Panc1 (cell line): ENCODE results near the gene EAPP.

ENCODE experiments used
- POLR2AphosphoS5 ChIP-seq: IDR thresholded peaks from 2 replicates; pipeline ENCODE4 v1.6.1; 2012; ENCODE audit warnings: mild to moderate bottlenecking, low read depth, low read length, moderate library complexity
- SIN3A ChIP-seq: IDR thresholded peaks from 2 replicates; pipeline ENCODE4 v1.6.1; 2012; ENCODE audit warnings: low read depth, mild to moderate bottlenecking, low read length, moderate library complexity, borderline replicate concordance; ENCODE audit not compliant: insufficient read depth
- TCF7L2 ChIP-seq: IDR thresholded peaks from 2 replicates; pipeline ENCODE4 v1.6.1; 2011; ENCODE audit warnings: mild to moderate bottlenecking, low read depth, low read length, inconsistent platforms
- TF ChIP-seq, protein P1 (sequence below): fragments of 450-650 bp; IDR thresholded peaks from 2 replicates; pipeline ENCODE4 v1.5.1; 2017; ENCODE audit warnings: mild to moderate bottlenecking
- TF ChIP-seq, protein P2 (sequence below), 2 experiments: IDR thresholded peaks; 2 replicates each; pipeline ENCODE4 v1.6.1; 2011 to 2012; ENCODE audit warnings: low read depth in 2 of 2, control low read depth in 1 of 2, low read length in 1 of 2, mild to moderate bottlenecking in 1 of 2, moderate library complexity in 1 of 2; ENCODE audit not compliant: insufficient read depth in 1 of 2

DNA sequence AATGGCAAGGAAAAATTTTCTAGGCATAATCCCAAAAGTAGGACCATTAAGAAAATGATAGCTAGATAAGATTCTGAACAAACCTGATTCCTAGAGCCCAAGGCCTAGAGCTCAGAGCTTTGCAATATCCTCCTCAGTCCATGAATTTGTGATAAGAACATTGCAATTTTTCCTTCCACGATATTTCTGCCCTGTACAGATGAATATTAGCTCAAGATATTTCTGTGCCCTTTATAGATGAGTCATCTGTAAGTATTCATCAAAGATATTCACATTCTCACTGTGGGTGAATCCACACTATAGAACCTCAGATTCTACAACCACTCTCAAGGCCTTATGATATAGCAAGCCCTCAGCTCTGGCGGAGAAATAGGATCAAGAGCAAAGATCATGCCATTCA is 37.5 kb downstream of the EAPP start:
- TF ChIP-seq, protein P1, sequence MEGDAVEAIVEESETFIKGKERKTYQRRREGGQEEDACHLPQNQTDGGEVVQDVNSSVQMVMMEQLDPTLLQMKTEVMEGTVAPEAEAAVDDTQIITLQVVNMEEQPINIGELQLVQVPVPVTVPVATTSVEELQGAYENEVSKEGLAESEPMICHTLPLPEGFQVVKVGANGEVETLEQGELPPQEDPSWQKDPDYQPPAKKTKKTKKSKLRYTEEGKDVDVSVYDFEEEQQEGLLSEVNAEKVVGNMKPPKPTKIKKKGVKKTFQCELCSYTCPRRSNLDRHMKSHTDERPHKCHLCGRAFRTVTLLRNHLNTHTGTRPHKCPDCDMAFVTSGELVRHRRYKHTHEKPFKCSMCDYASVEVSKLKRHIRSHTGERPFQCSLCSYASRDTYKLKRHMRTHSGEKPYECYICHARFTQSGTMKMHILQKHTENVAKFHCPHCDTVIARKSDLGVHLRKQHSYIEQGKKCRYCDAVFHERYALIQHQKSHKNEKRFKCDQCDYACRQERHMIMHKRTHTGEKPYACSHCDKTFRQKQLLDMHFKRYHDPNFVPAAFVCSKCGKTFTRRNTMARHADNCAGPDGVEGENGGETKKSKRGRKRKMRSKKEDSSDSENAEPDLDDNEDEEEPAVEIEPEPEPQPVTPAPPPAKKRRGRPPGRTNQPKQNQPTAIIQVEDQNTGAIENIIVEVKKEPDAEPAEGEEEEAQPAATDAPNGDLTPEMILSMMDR: no peak
- no peak for TF ChIP-seq SIN3A
- no peak for TF ChIP-seq POLR2AphosphoS5
- TF ChIP-seq, protein P2, sequence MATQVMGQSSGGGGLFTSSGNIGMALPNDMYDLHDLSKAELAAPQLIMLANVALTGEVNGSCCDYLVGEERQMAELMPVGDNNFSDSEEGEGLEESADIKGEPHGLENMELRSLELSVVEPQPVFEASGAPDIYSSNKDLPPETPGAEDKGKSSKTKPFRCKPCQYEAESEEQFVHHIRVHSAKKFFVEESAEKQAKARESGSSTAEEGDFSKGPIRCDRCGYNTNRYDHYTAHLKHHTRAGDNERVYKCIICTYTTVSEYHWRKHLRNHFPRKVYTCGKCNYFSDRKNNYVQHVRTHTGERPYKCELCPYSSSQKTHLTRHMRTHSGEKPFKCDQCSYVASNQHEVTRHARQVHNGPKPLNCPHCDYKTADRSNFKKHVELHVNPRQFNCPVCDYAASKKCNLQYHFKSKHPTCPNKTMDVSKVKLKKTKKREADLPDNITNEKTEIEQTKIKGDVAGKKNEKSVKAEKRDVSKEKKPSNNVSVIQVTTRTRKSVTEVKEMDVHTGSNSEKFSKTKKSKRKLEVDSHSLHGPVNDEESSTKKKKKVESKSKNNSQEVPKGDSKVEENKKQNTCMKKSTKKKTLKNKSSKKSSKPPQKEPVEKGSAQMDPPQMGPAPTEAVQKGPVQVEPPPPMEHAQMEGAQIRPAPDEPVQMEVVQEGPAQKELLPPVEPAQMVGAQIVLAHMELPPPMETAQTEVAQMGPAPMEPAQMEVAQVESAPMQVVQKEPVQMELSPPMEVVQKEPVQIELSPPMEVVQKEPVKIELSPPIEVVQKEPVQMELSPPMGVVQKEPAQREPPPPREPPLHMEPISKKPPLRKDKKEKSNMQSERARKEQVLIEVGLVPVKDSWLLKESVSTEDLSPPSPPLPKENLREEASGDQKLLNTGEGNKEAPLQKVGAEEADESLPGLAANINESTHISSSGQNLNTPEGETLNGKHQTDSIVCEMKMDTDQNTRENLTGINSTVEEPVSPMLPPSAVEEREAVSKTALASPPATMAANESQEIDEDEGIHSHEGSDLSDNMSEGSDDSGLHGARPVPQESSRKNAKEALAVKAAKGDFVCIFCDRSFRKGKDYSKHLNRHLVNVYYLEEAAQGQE (IDR thresholded peaks at IDR 0.05; ENCODE audit: insufficient read depth in 1 of 2, low read depth in 2 of 2, low read length in 1 of 2): no peak
- no peak for TF ChIP-seq TCF7L2
